H1 (cell line): Measurements from ENCODE around the gene IRAG1. TPM values are rescaled to one million over a fixed set of nuclear protein-coding genes. Genes with fewer than 3 reads are reported as not detected.

ENCODE experiments used
- CTCF ChIA-PET: fragments of 300-600 bp; sonication (Branson Sonifier 250); formaldehyde crosslinking; loops from one replicate; lab custom pipeline; 2021; ENCODE audit not compliant: partially characterized antibody; lab: Charles Lee
- POLR2A ChIA-PET: fragments of 300-600 bp; sonication (Branson Sonifier 250); formaldehyde crosslinking; loops from one replicate; lab custom pipeline; 2021; ENCODE audit warnings: inconsistent platforms; ENCODE audit not compliant: partially characterized antibody; lab: Charles Lee
- DNase-seq, 2 experiments: peaks; one replicate each; pipeline versions ENCODE4 v3.0.0 to v3.0.0-alpha.2; 2010 to 2022; ENCODE audit warnings: low spot score in 2 of 2, low read depth in 1 of 2, mixed read lengths in 1 of 2
- FAIRE-seq: peaks from 2 replicates; lab custom pipeline; 2011; peaks lifted over from hg19 to GRCh38; lab: Jason Lieb, UNC
- H2AFZ ChIP-seq: 2 replicates; pipeline ENCODE4 v1.8.1; 2012; ENCODE audit warnings: low read length, inconsistent platforms
- H2AK5ac ChIP-seq: 2 replicates; pipeline ENCODE4 v1.6.1; 2013; ENCODE audit warnings: low read depth, low read length
- H2BK120ac ChIP-seq: replicated peaks from 2 replicates; pipeline ENCODE3; 2013; ENCODE audit warnings: low read depth, low read length, inconsistent platforms
- H2BK12ac ChIP-seq: 2 replicates; pipeline ENCODE4 v1.6.1; 2013; ENCODE audit warnings: low read depth, low read length
- H2BK15ac ChIP-seq: 2 replicates; pipeline ENCODE4 v1.6.1; 2013; ENCODE audit warnings: low read length
- H2BK20ac ChIP-seq: 2 replicates; pipeline ENCODE4 v1.6.1; 2013; ENCODE audit warnings: low read length
- H2BK5ac ChIP-seq: 2 replicates; pipeline ENCODE4 v1.6.1; 2013; ENCODE audit warnings: low read depth, low read length
- H3K14ac ChIP-seq: 2 replicates; pipeline ENCODE4 v1.6.1; 2013; ENCODE audit warnings: inconsistent platforms; ENCODE audit not compliant: insufficient read length
- H3K18ac ChIP-seq: 2 replicates; pipeline ENCODE4 v1.6.1; 2013; ENCODE audit warnings: low read length; ENCODE audit errors: extremely low read depth
- H3K23ac ChIP-seq: 2 replicates; pipeline ENCODE4 v1.6.1; 2013; ENCODE audit warnings: inconsistent platforms; ENCODE audit not compliant: insufficient read length
- H3K23me2 ChIP-seq: 2 replicates; pipeline ENCODE4 v1.6.1; 2013; ENCODE audit warnings: low read depth, low read length
- H3K27ac ChIP-seq: 2 replicates; pipeline ENCODE4 v1.6.1; 2011; ENCODE audit warnings: low read depth, low read length, inconsistent platforms
- H3K27me3 ChIP-seq, 4 experiments: replicated peaks in 1 of 4; 1 replicate in 1 of 4; 2 replicates in 3 of 4; pipeline versions ENCODE4 v1.6.1 to v1.8.1; 2011 to 2013; ENCODE audit warnings: low read length in 3 of 4, mild to moderate bottlenecking in 3 of 4, inconsistent platforms in 2 of 4, mixed read lengths in 2 of 4, moderate library complexity in 1 of 4; ENCODE audit not compliant: control insufficient read depth in 3 of 4, insufficient read depth in 3 of 4; ENCODE audit errors: extremely low read depth in 1 of 4
- H3K36me3 ChIP-seq, 4 experiments: 2 replicates each; pipeline versions ENCODE4 v1.6.1 to v1.8.1; 2011 to 2013; ENCODE audit warnings: mild to moderate bottlenecking in 4 of 4, low read length in 3 of 4, moderate library complexity in 2 of 4, control low read depth in 1 of 4, inconsistent platforms in 1 of 4; ENCODE audit not compliant: insufficient read depth in 4 of 4, control insufficient read depth in 2 of 4
- H3K4ac ChIP-seq: replicated peaks from 2 replicates; pipeline ENCODE3; 2013; ENCODE audit warnings: low read length, low read depth, mixed read lengths, inconsistent platforms; ENCODE audit not compliant: insufficient read length
- H3K4me1 ChIP-seq, 4 experiments: replicated peaks in 1 of 4; 1 replicate in 1 of 4; 2 replicates in 3 of 4; pipeline versions ENCODE4 v1.6.1 to v1.8.1; 2011 to 2013; ENCODE audit warnings: low read length in 3 of 4, inconsistent platforms in 2 of 4, mixed read lengths in 1 of 4; ENCODE audit not compliant: insufficient read depth in 4 of 4, control insufficient read depth in 3 of 4
- H3K4me2 ChIP-seq, 2 experiments: 2 replicates each; pipeline versions ENCODE4 v1.6.1 to v1.8.1; 2011 to 2013; ENCODE audit warnings: low read depth in 2 of 2, low read length in 2 of 2, control low read depth in 1 of 2, inconsistent platforms in 1 of 2, mild to moderate bottlenecking in 1 of 2; ENCODE audit not compliant: insufficient read depth in 1 of 2
- H3K4me3 ChIP-seq, 4 experiments: fragments of 200-600, 300-600 bp in 1 of 4; sonication (generic), shearing (Covaris generic), sonication (Bioruptor Twin) in 1 of 4; 2 replicates each; pipeline versions ENCODE4 v1.5.1 to v1.8.1; 2011 to 2016; ENCODE audit warnings: low read length in 4 of 4, low read depth in 3 of 4, control low read depth in 2 of 4, inconsistent platforms in 2 of 4, mild to moderate bottlenecking in 2 of 4, mixed read lengths in 1 of 4, moderate library complexity in 1 of 4; ENCODE audit not compliant: insufficient read depth in 2 of 4; ENCODE audit errors: extremely low read depth in 1 of 4
- H3K56ac ChIP-seq: replicated peaks from 2 replicates; pipeline ENCODE3; 2013; ENCODE audit warnings: low read depth, mild to moderate bottlenecking, mixed read lengths, low read length, inconsistent platforms; ENCODE audit not compliant: insufficient read length
- H3K79me1 ChIP-seq: 2 replicates; pipeline ENCODE4 v1.6.1; 2013; ENCODE audit warnings: low read depth, low read length, control low read depth
- H3K79me2 ChIP-seq, 2 experiments: 2 replicates each; pipeline versions ENCODE4 v1.6.1 to v1.8.1; 2012 to 2013; ENCODE audit warnings: low read length in 2 of 2, mild to moderate bottlenecking in 2 of 2, inconsistent platforms in 1 of 2; ENCODE audit not compliant: insufficient read depth in 2 of 2, control insufficient read depth in 1 of 2
- H3K9ac ChIP-seq, 4 experiments: replicated peaks in 1 of 4; 1 replicate in 1 of 4; 2 replicates in 3 of 4; pipeline versions ENCODE4 v1.6.1 to v1.8.1; 2011 to 2013; ENCODE audit warnings: low read depth in 3 of 4, low read length in 3 of 4, control low read depth in 2 of 4, mild to moderate bottlenecking in 2 of 4, moderate library complexity in 2 of 4, inconsistent platforms in 1 of 4; ENCODE audit errors: extremely low read depth in 1 of 4
- H3K9me3 ChIP-seq, 2 experiments: 2 replicates each; pipeline versions ENCODE4 v1.6.1 to v1.8.1; 2012 to 2013; ENCODE audit warnings: mild to moderate bottlenecking in 2 of 2, moderate library complexity in 2 of 2, control low read depth in 1 of 2, inconsistent platforms in 1 of 2, low read depth in 1 of 2, low read length in 1 of 2, mixed read lengths in 1 of 2; ENCODE audit not compliant: insufficient read depth in 2 of 2
- H4K20me1 ChIP-seq, 2 experiments: replicated peaks in 1 of 2; 2 replicates each; pipeline versions ENCODE3 to v1.8.1; 2011 to 2013; ENCODE audit warnings: inconsistent platforms in 2 of 2, low read length in 2 of 2, mild to moderate bottlenecking in 1 of 2; ENCODE audit not compliant: insufficient read depth in 2 of 2, control insufficient read depth in 1 of 2
- H4K5ac ChIP-seq: 2 replicates; pipeline ENCODE4 v1.6.1; 2013; ENCODE audit warnings: low read length, low read depth, mixed read lengths, inconsistent platforms; ENCODE audit not compliant: insufficient read length
- H4K8ac ChIP-seq: 2 replicates; pipeline ENCODE4 v1.8.0; 2013; ENCODE audit warnings: mild to moderate bottlenecking, moderate library complexity, low read length, inconsistent platforms; ENCODE audit not compliant: insufficient read depth; ENCODE audit errors: extremely low read depth
- H4K91ac ChIP-seq: replicated peaks from 2 replicates; pipeline ENCODE3; 2013; ENCODE audit warnings: low read length, mixed read lengths, inconsistent platforms; ENCODE audit not compliant: insufficient read length
- CEBPB ChIP-seq: IDR thresholded peaks from 2 replicates; pipeline ENCODE4 v1.6.1; 2012; ENCODE audit warnings: low read depth, low read length
- FOSL1 ChIP-seq: IDR thresholded peaks from 2 replicates; pipeline ENCODE4 v1.6.1; 2011; ENCODE audit warnings: mild to moderate bottlenecking, low read depth, low read length, moderate library complexity; ENCODE audit not compliant: insufficient read depth
- PHF8 ChIP-seq: fragments of 200-600 bp; sonication (generic); conservative IDR thresholded peaks from 2 replicates; pipeline ENCODE4 v1.7.1; 2012; ENCODE audit warnings: low read depth, mild to moderate bottlenecking, inconsistent platforms, low read length, moderate library complexity
- POLR2A ChIP-seq, 2 experiments: IDR thresholded peaks; 1 replicate in 1 of 2; 2 replicates in 1 of 2; pipeline ENCODE4 v1.6.1; 2011; ENCODE audit warnings: low read depth in 2 of 2, low read length in 2 of 2, mild to moderate bottlenecking in 2 of 2; ENCODE audit errors: control extremely low read depth in 1 of 2
- POU5F1 ChIP-seq: IDR thresholded peaks from 2 replicates; pipeline ENCODE4 v1.6.1; 2011; ENCODE audit warnings: low read depth, mild to moderate bottlenecking, low read length, moderate library complexity
- RNF2 ChIP-seq: fragments of 200-900, 300-1000 bp; sonication (generic); IDR thresholded peaks from 2 replicates; pipeline ENCODE4 v1.7.1; 2016; ENCODE audit warnings: borderline replicate concordance, low read depth, mild to moderate bottlenecking, antibody characterized with exemption, low read length; ENCODE audit not compliant: poor library complexity, severe bottlenecking; ENCODE audit errors: missing control alignments
- SP1 ChIP-seq: IDR thresholded peaks from 2 replicates; pipeline ENCODE4 v1.6.1; 2011; ENCODE audit warnings: low read depth, low read length
- TBP ChIP-seq: IDR thresholded peaks from 2 replicates; pipeline ENCODE4 v1.6.1; 2011; ENCODE audit warnings: low read depth, low read length, improper control_type of control experiment
- WGBS, 2 experiments: shearing (Covaris generic) in 1 of 2; methylation state at CpG; one replicate each; pipeline versions ENCODE4 v1.1.6 to v1.1.7; 2013 to 2015; ENCODE audit warnings: low lambda C conversion rate in 2 of 2, mixed read lengths in 2 of 2, inconsistent platforms in 1 of 2, low coverage in 1 of 2, missing lambda C conversion rate in 1 of 2; ENCODE audit not compliant: insufficient replicate concordance in 2 of 2, insufficient coverage in 1 of 2, insufficient read length in 1 of 2; ENCODE audit errors: extremely low coverage in 1 of 2, missing lambda C conversion rate in 1 of 2; 5-methylcytosine and 5-hydroxymethylcytosine counted together
- polyA plus RNA-seq, 7 experiments: library from polyadenylated mRNA; depleted of rRNA in 3 of 7; stranded (reverse) in 5 of 7; unstranded in 2 of 7; fragments of >200 nt in 5 of 7; fragments of 200-250 nt in 2 of 7; gene quantifications; 1 replicate in 5 of 7; 2 replicates in 1 of 7; 4 replicates in 1 of 7; pipeline versions ENCODE4 v1.2.1 to v1.2.3, GENCODE V29; 2011 to 2013; ENCODE audit warnings: missing spikeins in 2 of 7, mixed read lengths in 2 of 7
- total RNA-seq: library from RNA; stranded (reverse); fragmentation: NEBNext Ultra II Directional; extraction: Animal tissue kit (Norgen Biotek cat#: 25700); gene quantifications from 2 replicates; pipeline ENCODE4 v1.2.1, GENCODE V29; 2021

Gene IRAG1
- total and polyA plus RNA-seq, 2 of the 8 experiments (the other 6 are each of a cell fraction or from before 2014, with no cell fraction given), result 1.8 to 2.7 TPM

DNA sequence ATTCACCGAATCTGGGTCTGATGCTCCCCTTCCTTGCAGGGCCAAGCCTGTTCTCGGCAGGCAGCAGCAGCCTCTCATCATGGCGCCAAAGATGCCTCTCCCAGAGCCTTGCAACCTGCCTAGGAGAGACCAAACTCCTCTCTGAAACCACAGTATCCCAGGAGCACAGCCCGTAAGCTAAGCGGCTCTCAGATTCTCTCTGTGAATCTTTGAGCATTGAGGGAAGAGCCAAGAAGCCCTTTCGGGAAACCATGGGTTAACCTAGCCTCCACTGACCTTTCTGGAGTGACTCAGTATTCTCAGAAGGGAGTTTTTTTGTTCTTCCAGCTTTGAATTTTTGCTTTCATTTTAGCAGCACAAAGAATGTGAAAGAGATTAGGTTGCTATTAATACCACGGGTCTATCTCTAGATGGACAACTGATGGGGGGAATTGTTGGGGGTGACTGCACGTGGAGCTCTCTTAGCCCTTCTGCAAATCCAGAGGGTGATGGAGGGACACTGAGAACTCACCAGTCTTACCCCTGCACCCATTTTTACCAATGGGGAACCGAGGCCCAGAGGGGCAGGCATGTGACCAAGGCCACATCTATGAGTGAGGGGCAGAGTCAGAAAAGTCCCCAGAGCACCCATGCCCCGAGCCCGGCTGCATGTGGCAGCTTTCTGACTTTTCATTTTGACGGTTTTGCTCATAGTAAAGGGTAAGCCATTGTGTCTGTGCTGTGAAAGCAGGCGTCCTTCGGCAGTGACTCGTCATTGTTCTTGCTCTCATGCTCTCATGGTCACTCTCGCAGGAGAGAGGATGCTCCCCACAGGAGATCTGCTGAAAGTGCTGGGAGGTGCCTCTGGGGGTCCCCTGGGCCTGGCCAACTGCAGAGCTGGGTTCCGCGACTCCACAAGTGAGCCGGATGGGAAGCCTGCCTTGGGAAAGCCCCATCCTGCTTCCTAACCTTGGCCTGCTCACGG lies 36.0 kb downstream of the IRAG1 start:
- H2BK5ac ChIP-seq, result no peak overlapping the region
- H2BK12ac ChIP-seq, result no peak overlapping the region; the same call in 1 of the 2 replicates
- H3K4me3 ChIP-seq, result no peak overlapping the region
- H2BK120ac ChIP-seq, result no peak overlapping the region
- no peak overlapping the region for H2AK5ac ChIP-seq
- CTCF ChIA-PET, result interaction anchor here (0.6 to 3.2 kb wide), 9 partner anchors 8 to 350 kb away, joined by 3 to 11 read pairs (median 4); no protein-coding TSS in a partner anchor
- no peak overlapping the region for H3K4ac ChIP-seq
- no peak overlapping the region for H2AFZ ChIP-seq
- H2BK20ac ChIP-seq, result no peak overlapping the region
- no peak overlapping the region for H3K4me2 ChIP-seq
- H3K23me2 ChIP-seq, result no peaks in the 10 kb centered on the region
- no peaks in the 10 kb centered on the region for H3K79me1 ChIP-seq
- H3K9ac ChIP-seq, result no peak overlapping the region
- H3K36me3 ChIP-seq, result no peaks in the 10 kb centered on the region
- no peak overlapping the region for H4K91ac ChIP-seq
- WGBS, 2 experiments, result 85% methylated on average over 20 of the region's 20 CpGs; no CpG with 5 or more reads in 1 of the 2 experiments
- no peak overlapping the region for H3K23ac ChIP-seq
- H3K27me3 ChIP-seq, result no peaks in the 10 kb centered on the region
- no peak overlapping the region for H3K14ac ChIP-seq
- no peaks in the 10 kb centered on the region; a peak in 2 of 7 replicates for H3K4me1 ChIP-seq
- peak overlapping the region; percentile 29; the same call in 1 of the 2 replicates for H4K8ac ChIP-seq
- H4K20me1 ChIP-seq, result no peaks in the 10 kb centered on the region
- H3K18ac ChIP-seq, result no peak overlapping the region; the same call in 1 of the 2 replicates
- no peaks in the 10 kb centered on the region for H3K79me2 ChIP-seq
- no peaks in the 10 kb centered on the region for H3K9me3 ChIP-seq
- no peak overlapping the region for H4K5ac ChIP-seq
- no peak overlapping the region for H3K56ac ChIP-seq
- H3K27ac ChIP-seq, result no peak overlapping the region
- no peak for FAIRE-seq
- DNase-seq, result no peak
- H2BK15ac ChIP-seq, result no peak overlapping the region
- POLR2A ChIA-PET, result no interaction called here
- TF ChIP-seq SP1, result no peak
- TF ChIP-seq RNF2, result no peak
- no peak for TF ChIP-seq POLR2A (IDR thresholded peaks at IDR 0.05; ENCODE audit: control extremely low read depth in 1 of 2, low read depth in 2 of 2, low read length in 2 of 2)
- TF ChIP-seq CEBPB, result no peak
- TF ChIP-seq FOSL1, result no peak
- no peak for TF ChIP-seq PHF8
- TF ChIP-seq POU5F1, result no peak
- no peak for TF ChIP-seq TBP
